ENCODE data around the gene DHRS12.

DNA sequence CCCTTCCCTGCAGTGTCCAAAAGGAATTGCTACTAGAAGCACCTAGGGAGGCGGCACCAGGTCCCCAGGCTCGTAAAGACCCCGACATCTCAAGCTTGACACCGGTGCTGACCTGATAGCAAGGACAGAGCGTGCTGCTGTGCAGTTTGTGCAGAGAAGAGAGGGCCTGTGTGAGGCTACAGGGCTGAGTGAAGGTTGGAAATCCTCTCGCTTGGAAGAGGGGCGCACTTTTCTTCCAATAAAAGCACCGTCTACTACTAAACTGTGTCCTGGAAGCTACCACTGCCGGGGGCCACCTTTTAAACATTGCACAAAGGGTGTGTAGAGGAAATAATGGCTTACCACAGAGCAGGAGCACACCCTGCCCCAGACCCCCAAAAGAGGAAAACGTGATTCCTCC is 30.0 kb upstream of the DHRS12 start:
- TF ChIP-seq CTCF (IDR thresholded peaks at IDR 0.05; ENCODE audit: borderline replicate concordance, extremely low read depth, low read length, poor library complexity, severe bottlenecking): no peak
- TF ChIP-seq EZH2 (IDR thresholded peaks at IDR 0.05; ENCODE audit: borderline replicate concordance, low read depth, low read length, severe bottlenecking): no peak

Data from DND-41 (cell line).